Gastrocnemius medialis (tissue), 4 donors: ENCODE measurements around the gene ZBTB39. TPM values are rescaled to one million over a fixed set of nuclear protein-coding genes. Genes with fewer than 3 reads are reported as not detected.
"Not testable (repeated sequence)": the region's sequence is repeated elsewhere in the genome, so short reads cannot be mapped to it uniquely, and the experiment has no call there.

Source experiments
- ATAC-seq, 2 donors: fragments of 150-250 bp; one replicate each; pipeline ENCODE4 v1.9.1; 2016
- DNase-seq, 2 donors: peaks; one replicate each; pipeline ENCODE4 v3.0.0-alpha.2; 2019
- H3K27ac ChIP-seq, 4 donors: fragments of 200-600 bp; sonication (generic); 1 replicate in 1 of 4; 2 replicates in 3 of 4; pipeline ENCODE4 v1.5.1; 2016 to 2018; ENCODE audit warnings: mild to moderate bottlenecking in 2 of 4, moderate library complexity in 1 of 4
- H3K27me3 ChIP-seq, 3 donors: fragments of 200-600 bp; sonication (generic) in 2 of 3; 1 replicate in 1 of 3; 2 replicates in 2 of 3; pipeline versions ENCODE4 v1.5.1 to v1.6.0; 2016 to 2019; ENCODE audit warnings: mild to moderate bottlenecking in 1 of 3, moderate library complexity in 1 of 3
- H3K36me3 ChIP-seq, 2 donors: fragments of 200-600 bp; sonication (generic) in 1 of 2; one replicate each; pipeline ENCODE4 v1.5.1; 2017 to 2018
- H3K4me1 ChIP-seq, 2 donors: fragments of 200-600 bp; sonication (generic) in 1 of 2; one replicate each; pipeline ENCODE4 v1.5.1; 2016 to 2017; ENCODE audit warnings: mild to moderate bottlenecking in 2 of 2
- H3K4me3 ChIP-seq, 4 donors: fragments of 200-600 bp; sonication (generic) in 3 of 4; 1 replicate in 1 of 4; 2 replicates in 3 of 4; pipeline ENCODE4 v1.5.1; 2016 to 2019; ENCODE audit warnings: mild to moderate bottlenecking in 2 of 4
- H3K9me3 ChIP-seq, 3 donors: fragments of 200-600 bp; sonication (generic) in 2 of 3; 1 replicate in 1 of 3; 2 replicates in 2 of 3; pipeline ENCODE4 v1.5.1; 2016 to 2019
- POLR2A ChIP-seq, 2 donors: fragments of 450-650 bp; IDR thresholded peaks; one replicate each; pipeline ENCODE4 v1.6.1; 2017; ENCODE audit warnings: antibody characterized with exemption in 2 of 2, mild to moderate bottlenecking in 2 of 2, moderate library complexity in 2 of 2
- in situ Hi-C, 4 donors: fragments of 200-750 bp; cut with MboI; loops; one replicate each; pipeline versions ENCODE4 v1.15.0 to v1.8.0; 2017; ENCODE audit warnings: low sequenced_read_pairs in 4 of 4
- intact Hi-C: fragments of 100-400 bp; cut with DNase I; formaldehyde crosslinking; loops from one replicate; pipeline ENCODE4 v1.15.1; 2023; ENCODE audit warnings: low total_unique reads
- total RNA-seq, 4 donors: library from RNA; depleted of rRNA; stranded (reverse); fragments of >200 nt; gene quantifications; one replicate each; pipeline versions ENCODE4 v1.1.0 to v1.2.3, GENCODE V29; 2016
- TF ChIP-seq, protein P1 (sequence below), 5 experiments: fragments of 450-650 bp in 3 of 5; fragments of 200-600 bp in 2 of 5; sonication (generic) in 2 of 5; IDR thresholded peaks in 4 of 5; conservative IDR thresholded peaks in 1 of 5; 1 replicate in 4 of 5; 2 replicates in 1 of 5; pipeline ENCODE4 v1.5.1; 2016 to 2019; ENCODE audit warnings: antibody characterized with exemption in 5 of 5, mild to moderate bottlenecking in 3 of 5, moderate library complexity in 3 of 5

ZBTB39 gene
- total RNA-seq, 4 donors from 2014 or later, result 2.2 to 3.8 (median 2.8) TPM

- no peak overlapping the region for H3K4me3 ChIP-seq
- DNase-seq, result no peak
- ATAC-seq, result no peak
- peaks cover 0 to 16% (median 6%) of the 10 kb centered on the region in 3 donors for H3K27me3 ChIP-seq
- H3K27ac ChIP-seq, result no peak overlapping the region
- in situ Hi-C loops (no loop called here), intact Hi-C loops (no loop called here)
- TF ChIP-seq POLR2A (IDR thresholded peaks at IDR 0.05), result no peak
- TF ChIP-seq, protein P1, sequence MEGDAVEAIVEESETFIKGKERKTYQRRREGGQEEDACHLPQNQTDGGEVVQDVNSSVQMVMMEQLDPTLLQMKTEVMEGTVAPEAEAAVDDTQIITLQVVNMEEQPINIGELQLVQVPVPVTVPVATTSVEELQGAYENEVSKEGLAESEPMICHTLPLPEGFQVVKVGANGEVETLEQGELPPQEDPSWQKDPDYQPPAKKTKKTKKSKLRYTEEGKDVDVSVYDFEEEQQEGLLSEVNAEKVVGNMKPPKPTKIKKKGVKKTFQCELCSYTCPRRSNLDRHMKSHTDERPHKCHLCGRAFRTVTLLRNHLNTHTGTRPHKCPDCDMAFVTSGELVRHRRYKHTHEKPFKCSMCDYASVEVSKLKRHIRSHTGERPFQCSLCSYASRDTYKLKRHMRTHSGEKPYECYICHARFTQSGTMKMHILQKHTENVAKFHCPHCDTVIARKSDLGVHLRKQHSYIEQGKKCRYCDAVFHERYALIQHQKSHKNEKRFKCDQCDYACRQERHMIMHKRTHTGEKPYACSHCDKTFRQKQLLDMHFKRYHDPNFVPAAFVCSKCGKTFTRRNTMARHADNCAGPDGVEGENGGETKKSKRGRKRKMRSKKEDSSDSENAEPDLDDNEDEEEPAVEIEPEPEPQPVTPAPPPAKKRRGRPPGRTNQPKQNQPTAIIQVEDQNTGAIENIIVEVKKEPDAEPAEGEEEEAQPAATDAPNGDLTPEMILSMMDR (IDR thresholded peaks at IDR 0.05 in 4 of 5, conservative IDR thresholded peaks at IDR 0.05 in 1 of 5), result no peak
- no peaks in the 10 kb centered on the region for H3K4me1 ChIP-seq
- H3K9me3 ChIP-seq, result no peaks in the 10 kb centered on the region
- no peaks in the 10 kb centered on the region for H3K36me3 ChIP-seq
These were observed 12.6 kb upstream of the ZBTB39 start for GRCh38 chr12:57018906-57019305.

DNA sequence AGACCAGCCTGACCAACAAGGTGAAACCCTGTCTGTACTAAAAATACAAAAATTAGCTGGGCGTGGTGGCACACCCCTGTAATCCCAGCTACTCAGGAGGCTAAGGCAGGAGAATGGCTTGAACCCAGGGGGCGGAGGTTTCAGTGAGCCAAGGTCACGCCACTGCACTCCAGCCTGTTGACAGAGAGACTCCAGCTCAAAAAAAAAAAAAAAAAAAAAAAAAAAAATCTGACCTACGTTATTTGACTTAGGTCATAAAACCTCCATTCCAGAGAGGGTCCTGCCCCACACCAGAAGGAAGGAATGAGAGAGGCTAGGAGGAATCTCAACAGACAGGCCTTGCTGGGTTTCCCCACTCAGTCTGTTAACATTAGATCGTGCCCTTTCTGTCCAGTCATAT, 12.0 kb upstream of the ZBTB39 start:
- H3K4me3 ChIP-seq, H3K9me3 ChIP-seq, in situ Hi-C loops, H3K4me1 ChIP-seq, ATAC-seq, intact Hi-C loops, DNase-seq, H3K27ac ChIP-seq, H3K36me3 ChIP-seq: not testable (repeated sequence)
- peaks cover 0 to 17% (median 6%) of the 10 kb centered on the region in 3 donors for H3K27me3 ChIP-seq

GRCh38 chr12:57016348-57016747, 10.0 kb upstream of the ZBTB39 start, which contains the start of gene TAC3:
Gene TAC3, minus strand, starts transcription at chr12:57016529. Its CDS starts 732 bp downstream, at chr12:57015797.
- Histone ChIP-seq H3K9me3 (no peaks in the 10 kb centered on the region), H3K27ac (no peak within 1 kb of the TSS), H3K4me3 (no peak within 1 kb of the TSS), H3K36me3 (no peaks in the 10 kb centered on the region), H3K27me3 (peaks cover 0 to 17% (median 6%) of the 10 kb centered on the region in 3 donors), H3K4me1 (no peaks in the 10 kb centered on the region)
- no peak for DNase-seq
- intact Hi-C loops, result no loop called here
- in situ Hi-C loops, result no loop called here
- no peak for TF ChIP-seq POLR2A (IDR thresholded peaks at IDR 0.05)
- TF ChIP-seq, protein P1 (IDR thresholded peaks at IDR 0.05 in 4 of 5, conservative IDR thresholded peaks at IDR 0.05 in 1 of 5), result no peak
- ATAC-seq, result no peak

DNA sequence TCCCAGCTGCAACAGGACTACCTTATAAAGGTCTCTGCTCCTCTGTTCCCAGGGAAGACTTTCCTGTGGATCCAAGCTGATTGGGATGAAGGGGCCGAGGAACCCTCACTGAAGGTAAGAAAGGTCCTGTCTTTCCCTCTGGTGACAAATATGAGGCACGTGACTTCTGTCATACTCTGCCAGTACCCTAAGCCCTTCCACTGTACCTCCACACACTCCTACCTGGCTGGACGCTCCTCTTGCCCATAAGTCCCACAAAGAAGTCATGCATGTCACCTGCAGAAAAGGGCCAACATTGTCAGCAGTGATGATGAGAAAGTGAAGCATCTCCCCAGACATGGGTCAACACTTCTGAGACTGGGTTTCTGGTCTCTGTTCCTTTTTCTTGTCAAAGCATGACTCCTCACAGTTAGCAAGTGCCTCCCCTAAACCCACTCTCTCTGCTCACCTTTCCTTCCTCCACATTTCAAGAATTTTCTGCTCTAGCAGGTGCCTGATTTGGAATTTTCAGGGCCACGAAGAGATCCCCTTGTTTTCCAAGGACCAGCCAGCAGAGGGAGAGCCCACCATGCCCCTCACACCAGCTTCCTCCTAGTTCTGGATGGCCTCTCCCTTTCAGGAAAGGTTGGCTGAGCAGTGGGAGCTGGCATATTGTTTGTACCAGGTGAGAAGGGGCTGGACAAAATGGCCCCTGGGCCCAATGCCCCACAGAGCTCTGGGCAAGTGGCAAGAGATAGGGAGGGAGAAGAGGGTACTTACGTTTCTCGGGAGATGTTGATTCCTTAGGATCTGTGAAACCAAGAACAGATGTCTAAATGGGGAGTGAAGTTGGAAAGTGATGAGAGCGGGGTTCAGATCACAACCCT, 6.5 kb upstream of the ZBTB39 start:
- DNase-seq, result no peak
- H3K9me3 ChIP-seq, result no peaks in the 10 kb centered on the region
- ATAC-seq, result no peak
- in situ Hi-C loops, result no loop called here
- no peaks in the 10 kb centered on the region for H3K36me3 ChIP-seq
- no peak overlapping the region for H3K27ac ChIP-seq
- H3K4me3 ChIP-seq, result no peak overlapping the region
- H3K27me3 ChIP-seq, result peaks cover 0 to 17% (median 6%) of the 10 kb centered on the region in 3 donors
- H3K4me1 ChIP-seq, result no peaks in the 10 kb centered on the region
- TF ChIP-seq, protein P1 (IDR thresholded peaks at IDR 0.05 in 4 of 5, conservative IDR thresholded peaks at IDR 0.05 in 1 of 5), result no peak
- no peak for TF ChIP-seq POLR2A (IDR thresholded peaks at IDR 0.05)
- intact Hi-C loops, result no loop called here
